IgD-negative memory B cell (primary cell): ENCODE measurements around the gene RPL13A. TPM values are rescaled to one million over a fixed set of nuclear protein-coding genes. Genes with fewer than 3 reads are reported as not detected.
A peak's percentile ranks its signal among the peaks of the same experiment; 100 is the strongest.

Experiments
- H3K27ac Mint-ChIP-seq, 3 donors: one replicate each; pipeline ENCODE4 v1.8.0; 2020 to 2022; ENCODE audit warnings: mild to moderate bottlenecking in 3 of 3, mixed read lengths in 3 of 3, moderate library complexity in 1 of 3
- H3K27me3 Mint-ChIP-seq: one replicate; pipeline ENCODE4 v1.8.0; 2021; ENCODE audit warnings: mixed read lengths
- H3K36me3 Mint-ChIP-seq: one replicate; pipeline ENCODE4 v1.8.0; 2020; ENCODE audit warnings: mild to moderate bottlenecking, mixed read lengths
- H3K4me1 Mint-ChIP-seq, 3 donors: one replicate each; pipeline ENCODE4 v1.8.0; 2020 to 2022; ENCODE audit warnings: mixed read lengths in 3 of 3, mild to moderate bottlenecking in 1 of 3
- H3K4me3 Mint-ChIP-seq, 4 donors: one replicate each; pipeline ENCODE4 v1.8.0; 2020 to 2022; ENCODE audit warnings: mild to moderate bottlenecking in 4 of 4, mixed read lengths in 4 of 4, moderate library complexity in 3 of 4
- H3K9me3 Mint-ChIP-seq, 3 donors: one replicate each; pipeline ENCODE4 v1.8.0; 2020 to 2021; ENCODE audit warnings: mixed read lengths in 3 of 3, mild to moderate bottlenecking in 1 of 3
- polyA plus RNA-seq: library from polyadenylated mRNA; unstranded; fragments of 300-500 nt; fragmentation: Illumina TruSeq; gene quantifications from one replicate; pipeline ENCODE4 v1.2.3, GENCODE V29; 2021

RPL13A gene
- polyA plus RNA-seq, 1 donor from 2014 or later = 3,792 TPM

DNA sequence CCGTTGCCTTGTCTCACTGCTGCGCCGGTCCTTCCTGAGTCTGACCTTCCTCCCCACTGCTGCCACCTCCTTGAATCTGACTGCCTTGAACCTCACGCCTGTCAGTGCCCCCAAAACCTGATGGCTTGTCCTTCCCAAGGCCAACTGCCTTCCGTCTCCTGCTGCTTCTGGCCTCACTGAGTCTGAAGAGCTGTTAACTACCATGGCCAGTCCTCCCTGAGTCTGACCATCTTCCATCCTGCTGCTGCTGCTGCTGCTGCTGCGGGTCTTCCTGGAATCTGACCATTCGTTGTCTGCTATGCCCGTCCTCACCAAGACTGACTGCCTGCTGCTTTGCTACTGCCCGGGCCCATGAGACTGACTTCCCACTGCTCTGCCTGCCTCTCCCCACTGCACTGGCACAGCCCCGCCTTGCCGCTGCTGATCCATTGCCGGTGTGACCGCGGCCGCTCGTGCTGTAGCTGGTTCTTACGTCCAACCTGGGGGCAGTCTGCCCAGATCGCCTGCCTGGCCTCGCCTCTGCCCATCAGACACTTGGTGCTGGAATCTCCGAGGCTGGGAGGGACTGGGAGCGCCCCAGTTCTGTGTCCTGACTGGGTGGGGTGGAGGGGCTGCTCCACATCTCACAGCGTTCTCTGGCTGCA lies 37.5 kb downstream of the RPL13A start:
- Mint-ChIP-seq H3K27me3 (no peaks in the 10 kb centered on the region), H3K4me3 (peak overlapping the region in 1 of 4 donors; percentile 2), H3K9me3 (no peaks in the 10 kb centered on the region), H3K27ac (peak overlapping the region in 1 of 3 donors; percentile 74), H3K36me3 (peaks cover 13% of the 10 kb centered on the region), H3K4me1 (peaks cover 4 to 10% (median 5%) of the 10 kb centered on the region in 3 donors)

DNA sequence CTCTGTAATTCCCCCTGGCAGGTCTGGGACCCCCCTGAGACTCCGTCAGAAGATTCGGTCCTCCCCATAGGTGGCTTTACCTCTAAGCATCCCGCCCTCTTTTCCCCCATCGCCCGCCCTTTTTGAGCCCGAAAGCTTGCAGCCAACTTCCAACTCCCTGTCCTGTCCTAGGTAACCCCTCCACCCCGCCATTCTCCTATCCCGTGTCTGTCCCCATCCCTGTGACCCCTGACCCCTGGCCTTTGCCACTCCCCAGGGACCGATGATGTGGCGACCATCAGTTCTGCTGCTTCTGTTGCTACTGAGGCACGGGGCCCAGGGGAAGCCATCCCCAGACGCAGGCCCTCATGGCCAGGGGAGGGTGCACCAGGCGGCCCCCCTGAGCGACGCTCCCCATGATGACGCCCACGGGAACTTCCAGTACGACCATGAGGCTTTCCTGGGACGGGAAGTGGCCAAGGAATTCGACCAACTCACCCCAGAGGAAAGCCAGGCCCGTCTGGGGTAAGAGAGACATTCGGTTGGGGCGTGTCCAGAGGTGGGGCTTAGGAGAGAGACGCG lies 40.9 kb downstream of the RPL13A start:
- no peaks in the 10 kb centered on the region for H3K27me3 Mint-ChIP-seq
- H3K9me3 Mint-ChIP-seq = no peaks in the 10 kb centered on the region
- no peak overlapping the region for H3K27ac Mint-ChIP-seq
- H3K4me1 Mint-ChIP-seq = peaks cover 4 to 15% (median 13%) of the 10 kb centered on the region in 3 donors
- H3K36me3 Mint-ChIP-seq = peaks cover 10% of the 10 kb centered on the region
- peak overlapping the region; percentile 61 to 91 (median 73) for H3K4me3 Mint-ChIP-seq

DNA sequence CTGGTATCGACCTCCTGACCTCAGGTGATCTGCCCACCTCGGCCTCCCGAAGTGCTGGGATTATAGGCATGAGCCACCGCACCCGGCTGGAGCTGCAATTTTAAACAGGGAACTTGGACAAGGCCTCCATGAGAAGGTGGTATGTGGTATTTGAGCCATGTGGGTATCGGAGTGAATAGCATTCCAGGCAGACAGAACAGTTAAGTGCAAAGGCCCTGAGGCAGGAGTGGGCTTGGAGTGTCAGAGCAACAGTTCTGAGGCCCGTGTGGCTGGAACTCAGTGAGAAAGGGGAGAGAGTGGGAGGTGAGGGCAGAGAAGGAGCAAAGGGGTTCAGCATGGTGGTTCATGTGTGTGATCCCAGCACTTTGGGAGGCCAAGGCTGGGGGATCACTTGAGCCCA lies 43.3 kb downstream of the RPL13A start:
- Mint-ChIP-seq H3K4me1 (peaks cover 14 to 25% (median 21%) of the 10 kb centered on the region in 3 donors), H3K27me3 (no peaks in the 10 kb centered on the region), H3K27ac (no peak overlapping the region), H3K36me3 (peaks cover 7% of the 10 kb centered on the region), H3K4me3 (peak overlapping the region in 2 of 4 donors; percentile 61 to 66), H3K9me3 (no peaks in the 10 kb centered on the region)

DNA sequence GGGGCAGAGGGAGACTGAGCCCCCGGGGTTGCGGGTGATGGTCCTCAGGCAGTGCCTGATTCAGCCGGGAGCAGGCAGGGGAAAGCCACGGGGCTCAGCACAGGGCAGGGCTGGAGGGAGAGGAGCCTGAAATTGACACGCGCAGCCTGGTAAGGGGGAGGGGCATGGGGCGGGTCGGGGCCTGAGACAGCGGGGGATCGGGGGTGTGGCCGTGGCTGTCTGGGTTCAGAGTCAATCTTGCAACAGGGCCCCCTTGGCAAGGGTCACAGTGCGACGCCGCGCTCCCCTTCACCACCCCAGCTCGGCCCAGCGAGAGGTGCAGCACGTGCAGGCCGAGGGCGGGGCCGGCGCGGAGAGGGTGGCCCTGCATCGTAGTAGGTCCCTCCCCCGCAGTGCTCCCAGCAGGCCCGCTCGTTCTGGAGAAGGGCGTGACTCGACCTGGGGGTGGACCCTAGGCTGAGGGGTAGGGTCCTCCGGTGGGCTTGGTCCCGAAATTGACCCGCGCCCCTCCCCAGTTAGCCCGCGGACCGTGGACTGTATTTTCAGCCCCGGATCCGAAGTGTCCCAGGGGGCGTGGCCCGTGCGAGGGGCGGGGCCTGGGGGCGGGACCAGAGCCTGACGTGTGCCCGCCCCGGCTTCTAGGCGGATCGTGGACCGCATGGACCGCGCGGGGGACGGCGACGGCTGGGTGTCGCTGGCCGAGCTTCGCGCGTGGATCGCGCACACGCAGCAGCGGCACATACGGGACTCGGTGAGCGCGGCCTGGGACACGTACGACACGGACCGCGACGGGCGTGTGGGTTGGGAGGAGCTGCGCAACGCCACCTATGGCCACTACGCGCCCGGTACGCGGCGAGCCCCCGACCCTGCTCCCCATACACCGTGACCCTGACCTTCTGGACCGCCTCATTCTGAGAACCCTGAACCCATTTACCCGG lies 46.4 kb downstream of the RPL13A start:
- Mint-ChIP-seq H3K27ac (peak overlapping the region; percentile 61 to 85 (median 76)), H3K36me3 (peaks cover 3% of the 10 kb centered on the region), H3K4me1 (peaks cover 17 to 26% (median 21%) of the 10 kb centered on the region in 3 donors), H3K9me3 (no peaks in the 10 kb centered on the region), H3K27me3 (no peaks in the 10 kb centered on the region), H3K4me3 (peak overlapping the region; percentile 84 to 95 (median 93))

DNA sequence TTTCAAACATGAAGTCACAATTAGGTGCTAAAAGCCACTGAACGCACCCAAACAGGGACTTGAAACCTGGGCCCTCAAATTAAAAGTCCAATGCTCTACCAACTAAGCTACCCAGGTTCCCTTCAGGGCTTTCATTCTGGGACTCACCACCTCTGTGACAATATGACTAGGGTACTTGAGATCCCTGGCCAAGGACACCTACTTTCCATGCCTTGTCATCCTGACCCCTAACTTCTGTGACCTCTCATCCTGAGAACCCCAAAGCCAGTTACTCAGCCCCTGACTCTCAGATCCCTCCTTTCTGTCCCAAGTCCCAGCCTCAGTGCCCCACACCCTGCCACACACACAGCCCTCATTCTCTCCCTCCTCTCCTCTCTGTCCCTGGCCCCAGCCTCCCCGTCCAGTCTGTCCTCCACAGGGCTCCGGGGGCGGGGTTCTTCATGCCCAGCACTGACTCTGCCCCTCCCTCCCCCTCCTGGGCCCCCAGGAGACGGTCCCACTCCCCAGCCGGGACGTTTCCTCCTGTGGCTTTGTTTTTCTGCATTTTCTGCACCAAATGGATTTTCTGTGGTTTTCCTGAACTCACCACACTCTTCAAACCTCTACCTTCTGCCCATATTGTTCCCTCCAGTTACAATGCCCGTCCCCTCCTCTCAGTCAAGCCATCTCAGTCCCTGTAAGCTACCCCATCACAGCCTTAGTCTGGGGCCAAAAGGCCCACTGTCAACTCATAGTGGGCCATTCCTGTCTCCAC lies 47.4 kb downstream of the RPL13A start:
- peak overlapping the region; percentile 61 to 85 (median 76) for H3K27ac Mint-ChIP-seq
- no peaks in the 10 kb centered on the region for H3K27me3 Mint-ChIP-seq
- no peaks in the 10 kb centered on the region for H3K9me3 Mint-ChIP-seq
- peaks cover 17 to 26% (median 22%) of the 10 kb centered on the region in 3 donors for H3K4me1 Mint-ChIP-seq
- H3K36me3 Mint-ChIP-seq = peaks cover 3% of the 10 kb centered on the region
- peak overlapping the region; percentile 84 to 95 (median 93) for H3K4me3 Mint-ChIP-seq

DNA sequence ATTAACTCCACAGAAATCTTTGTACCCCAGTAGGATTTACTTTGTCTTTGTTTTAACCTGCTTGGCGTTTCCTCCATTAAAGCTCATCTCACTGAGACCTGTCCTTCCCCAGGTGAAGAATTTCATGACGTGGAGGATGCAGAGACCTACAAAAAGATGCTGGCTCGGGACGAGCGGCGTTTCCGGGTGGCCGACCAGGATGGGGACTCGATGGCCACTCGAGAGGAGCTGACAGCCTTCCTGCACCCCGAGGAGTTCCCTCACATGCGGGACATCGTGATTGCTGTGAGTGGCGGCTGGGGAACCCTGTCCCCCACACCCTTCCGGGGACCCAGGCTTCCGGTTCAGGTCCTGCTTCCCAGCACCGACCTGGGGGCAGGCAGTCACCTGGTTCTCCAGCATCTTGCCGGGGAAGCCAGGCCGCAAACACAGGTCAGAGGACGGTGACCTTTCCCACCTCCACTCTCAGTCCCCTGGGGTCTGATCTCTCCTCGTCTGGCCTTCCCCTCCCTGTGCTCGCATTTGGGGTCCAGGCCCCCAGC lies 49.6 kb downstream of the RPL13A start:
- peaks cover 19 to 22% (median 21%) of the 10 kb centered on the region in 3 donors for H3K4me1 Mint-ChIP-seq
- H3K9me3 Mint-ChIP-seq = no peaks in the 10 kb centered on the region
- no peaks in the 10 kb centered on the region for H3K36me3 Mint-ChIP-seq
- no peaks in the 10 kb centered on the region for H3K27me3 Mint-ChIP-seq
- peak overlapping the region in 2 of 4 donors; percentile 75 to 83 for H3K4me3 Mint-ChIP-seq
- peak overlapping the region in 2 of 3 donors; percentile 83 to 94 for H3K27ac Mint-ChIP-seq

DNA sequence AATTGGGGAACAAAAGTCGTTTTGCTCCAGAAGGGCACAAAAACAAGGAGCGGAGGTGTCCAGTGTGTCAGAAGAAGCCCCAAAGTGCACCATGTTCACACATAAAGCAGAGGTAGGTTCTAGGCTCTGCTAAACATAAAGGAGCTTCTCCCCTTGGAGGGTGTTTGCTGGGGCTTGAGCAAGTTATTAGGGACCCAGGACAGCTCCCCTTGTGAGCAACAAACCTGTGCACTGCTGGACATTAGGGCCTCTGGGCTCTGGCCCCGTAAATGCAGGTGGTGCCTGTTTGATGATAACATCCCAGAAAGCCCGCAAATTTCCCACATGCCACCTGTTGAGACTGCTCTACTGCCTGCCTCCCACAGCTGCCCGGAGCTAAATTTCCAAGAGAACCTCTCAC lies 51.2 kb downstream of the RPL13A start:
- Mint-ChIP-seq H3K36me3 (no peaks in the 10 kb centered on the region), H3K9me3 (no peaks in the 10 kb centered on the region), H3K4me3 (peak overlapping the region in 3 of 4 donors; percentile 60 to 86 (median 77)), H3K27ac (peak overlapping the region; percentile 92 to 94 (median 93)), H3K4me1 (peaks cover 18 to 22% (median 19%) of the 10 kb centered on the region in 3 donors), H3K27me3 (no peaks in the 10 kb centered on the region)

DNA sequence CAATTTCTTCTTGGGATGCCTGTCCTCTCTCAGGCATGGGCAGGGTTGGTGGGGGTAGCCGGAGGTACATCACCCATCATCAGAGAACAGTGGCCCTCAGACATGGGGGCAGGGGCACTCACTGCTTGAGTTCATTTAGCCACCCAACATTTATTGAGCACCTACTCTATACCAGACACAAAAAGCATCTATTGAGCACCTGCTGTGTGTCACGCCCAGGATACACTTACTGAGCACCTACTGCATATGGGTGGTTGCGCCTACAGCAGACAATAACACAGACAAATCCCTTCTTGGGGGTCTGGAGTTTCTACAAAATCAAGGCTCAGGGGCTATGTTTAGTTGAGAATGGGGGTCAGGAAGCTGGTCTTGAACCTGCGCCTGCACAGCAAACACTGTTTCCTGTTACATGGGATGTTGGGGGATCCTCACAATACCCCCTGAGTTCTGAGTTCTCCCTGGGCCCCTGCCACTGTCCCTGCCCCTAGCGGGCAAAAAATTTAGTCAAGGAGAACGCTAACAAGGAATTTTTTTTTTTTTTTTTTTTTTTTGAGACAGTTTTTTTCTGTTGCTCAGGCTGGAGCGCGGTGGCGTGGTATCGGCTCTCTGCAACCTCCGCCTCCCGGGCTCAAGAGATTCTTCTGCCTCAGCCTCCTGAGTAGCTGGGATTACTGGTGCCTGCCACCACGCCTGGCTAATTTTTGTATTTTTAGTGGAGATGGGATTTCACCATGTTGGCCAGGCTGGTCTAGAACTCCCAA lies 52.0 kb downstream of the RPL13A start:
- Mint-ChIP-seq H3K9me3 (no peaks in the 10 kb centered on the region), H3K36me3 (no peaks in the 10 kb centered on the region), H3K27me3 (no peaks in the 10 kb centered on the region), H3K27ac (peak overlapping the region in 1 of 3 donors; percentile 94), H3K4me1 (peaks cover 16 to 20% (median 19%) of the 10 kb centered on the region in 3 donors), H3K4me3 (peak overlapping the region in 2 of 4 donors; percentile 23 to 50)

Other genes with a start within 250 kb of the RPL13A start
- gene SLC6A16, start 162.4 kb upstream of the RPL13A start, polyA plus RNA-seq = 11.6 TPM
- gene CD37, start 152.2 kb upstream of the RPL13A start, polyA plus RNA-seq = 754 TPM
- 6.3 TPM for gene TEAD2, start 125.2 kb upstream of the RPL13A start, polyA plus RNA-seq
- gene DKKL1, start 123.7 kb upstream of the RPL13A start, polyA plus RNA-seq = 1.1 TPM
- not detected for gene KASH5, start 99.4 kb upstream of the RPL13A start, polyA plus RNA-seq
- not detected for gene PTH2, start 64.2 kb upstream of the RPL13A start, polyA plus RNA-seq
- not detected for gene GFY, start 62.2 kb upstream of the RPL13A start, polyA plus RNA-seq
- not detected for gene SLC17A7, start 46.1 kb upstream of the RPL13A start, polyA plus RNA-seq
- gene PIH1D1, start 35.8 kb upstream of the RPL13A start, polyA plus RNA-seq = 98.8 TPM
- gene ALDH16A1, start 34.4 kb upstream of the RPL13A start, polyA plus RNA-seq = 67.5 TPM
- 24.3 TPM for gene FLT3LG, start 13.4 kb upstream of the RPL13A start, polyA plus RNA-seq
- 3,702 TPM for gene RPS11, start 8.8 kb downstream of the RPL13A start, polyA plus RNA-seq
- gene FCGRT, start 25.1 kb downstream of the RPL13A start, polyA plus RNA-seq = 60.8 TPM
- 3.1 TPM for gene RCN3, start 40.4 kb downstream of the RPL13A start, polyA plus RNA-seq
- 144 TPM for gene NOSIP, start 92.9 kb downstream of the RPL13A start, polyA plus RNA-seq
- 0.26 TPM for gene PRRG2, start 93.7 kb downstream of the RPL13A start, polyA plus RNA-seq
- gene PRR12, start 103.6 kb downstream of the RPL13A start, polyA plus RNA-seq = 0.70 TPM
- 18.4 TPM for gene RRAS, start 152.5 kb downstream of the RPL13A start, polyA plus RNA-seq
- 3.4 TPM for gene SCAF1, start 154.6 kb downstream of the RPL13A start, polyA plus RNA-seq
- 66.0 TPM for gene IRF3, start 178.2 kb downstream of the RPL13A start, polyA plus RNA-seq
- 16.8 TPM for gene BCL2L12, start 178.3 kb downstream of the RPL13A start, polyA plus RNA-seq
- gene PRMT1, start 189.7 kb downstream of the RPL13A start, polyA plus RNA-seq = 187 TPM
- 0.65 TPM for gene ADM5, start 202.0 kb downstream of the RPL13A start, polyA plus RNA-seq
- not detected for gene CPT1C, start 203.5 kb downstream of the RPL13A start, polyA plus RNA-seq